Activated B cell treated with CpG ODN at 0.5 μM for 24 hours (primary cell): ENCODE results near the gene EEF1AKMT2. TPM values are rescaled to one million over a fixed set of nuclear protein-coding genes. Genes with fewer than 3 reads are reported as not detected.
A peak's percentile ranks its signal among the peaks of the same experiment; 100 is the strongest.

ENCODE experiments used
- ATAC-seq: fragments of 200-7000 bp; cut with Tn5 transposase; one replicate; pipeline ENCODE4 v1.10.0; 2021; ENCODE audit warnings: low read depth, mild to moderate bottlenecking, moderate library complexity
- CTCF ChIA-PET: fragments of 350-600 bp; sonication (Branson Sonifier 250); formaldehyde crosslinking; loops from one replicate; lab custom pipeline; 2021; ENCODE audit warnings: antibody characterized with exemption; lab: Charles Lee
- POLR2A ChIA-PET: fragments of 350-600 bp; sonication (Branson Sonifier 250); formaldehyde crosslinking; loops from one replicate; lab custom pipeline; 2021; ENCODE audit warnings: antibody characterized with exemption; lab: Charles Lee
- DNase-seq: peaks from one replicate; pipeline ENCODE4 v3.0.0; 2022
- H3K27ac Mint-ChIP-seq: one replicate; pipeline ENCODE4 v1.8.0; 2020; ENCODE audit warnings: mixed read lengths
- H3K27me3 Mint-ChIP-seq: one replicate; pipeline ENCODE4 v1.8.0; 2021; ENCODE audit warnings: mixed read lengths
- H3K36me3 Mint-ChIP-seq: one replicate; pipeline ENCODE4 v1.8.0; 2021; ENCODE audit warnings: low read depth, mixed read lengths
- H3K4me1 Mint-ChIP-seq: one replicate; pipeline ENCODE4 v1.8.0; 2021; ENCODE audit warnings: mixed read lengths
- H3K4me3 Mint-ChIP-seq: one replicate; pipeline ENCODE4 v1.8.0; 2020; ENCODE audit warnings: mild to moderate bottlenecking, mixed read lengths
- H3K9me3 Mint-ChIP-seq: one replicate; pipeline ENCODE4 v1.8.0; 2020; ENCODE audit warnings: mixed read lengths
- intact Hi-C: fragments of 100-400 bp; cut with micrococcal nuclease; formaldehyde crosslinking; loops from one replicate; pipeline ENCODE4 v1.15.1; 2024
- total RNA-seq: library from RNA; stranded (reverse); gene quantifications from 2 replicates; pipeline ENCODE4 v1.2.3, GENCODE V29; 2022
- TF ChIP-seq, protein P1 (sequence below): fragments of 200-600 bp; IDR thresholded peaks from one replicate; pipeline ENCODE4 v1.8.0; 2022; ENCODE audit warnings: antibody characterized with exemption, mild to moderate bottlenecking

EEF1AKMT2 gene
- total RNA-seq, 1 donor from 2014 or later: 16.5 TPM

DNA sequence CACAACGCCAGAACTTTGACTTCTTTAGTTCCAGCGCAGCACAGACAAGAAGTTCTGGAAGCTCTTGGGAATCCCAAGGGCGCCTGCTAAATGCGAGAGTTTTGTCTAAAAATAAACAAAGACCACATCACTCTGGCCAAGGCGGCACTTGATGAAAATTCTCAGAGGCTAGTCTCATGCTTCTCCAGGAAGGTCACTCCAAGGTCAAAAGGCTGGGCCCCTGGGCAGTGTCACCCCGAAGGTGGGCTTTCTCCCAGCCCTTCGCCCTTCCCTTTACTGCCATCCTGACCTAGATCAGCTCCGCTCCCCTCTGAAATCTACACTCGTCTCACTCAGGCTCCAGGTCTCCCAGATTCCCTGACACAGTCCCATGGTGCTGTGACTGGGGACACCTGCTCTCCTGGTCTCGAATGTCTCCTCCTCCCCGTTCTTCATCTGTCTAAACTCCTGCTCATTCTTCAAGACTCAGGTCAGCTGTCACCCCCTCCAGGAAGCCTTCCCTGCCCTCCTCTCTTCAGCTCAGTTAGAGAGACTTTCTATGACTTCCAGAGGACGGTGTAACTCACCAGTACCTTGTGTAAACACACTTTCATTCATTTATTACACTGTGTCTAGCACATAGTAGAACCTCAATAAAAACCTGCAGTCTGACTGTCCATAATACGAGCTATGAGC is 58.0 kb downstream of the EEF1AKMT2 start:
- TF ChIP-seq, protein P1, sequence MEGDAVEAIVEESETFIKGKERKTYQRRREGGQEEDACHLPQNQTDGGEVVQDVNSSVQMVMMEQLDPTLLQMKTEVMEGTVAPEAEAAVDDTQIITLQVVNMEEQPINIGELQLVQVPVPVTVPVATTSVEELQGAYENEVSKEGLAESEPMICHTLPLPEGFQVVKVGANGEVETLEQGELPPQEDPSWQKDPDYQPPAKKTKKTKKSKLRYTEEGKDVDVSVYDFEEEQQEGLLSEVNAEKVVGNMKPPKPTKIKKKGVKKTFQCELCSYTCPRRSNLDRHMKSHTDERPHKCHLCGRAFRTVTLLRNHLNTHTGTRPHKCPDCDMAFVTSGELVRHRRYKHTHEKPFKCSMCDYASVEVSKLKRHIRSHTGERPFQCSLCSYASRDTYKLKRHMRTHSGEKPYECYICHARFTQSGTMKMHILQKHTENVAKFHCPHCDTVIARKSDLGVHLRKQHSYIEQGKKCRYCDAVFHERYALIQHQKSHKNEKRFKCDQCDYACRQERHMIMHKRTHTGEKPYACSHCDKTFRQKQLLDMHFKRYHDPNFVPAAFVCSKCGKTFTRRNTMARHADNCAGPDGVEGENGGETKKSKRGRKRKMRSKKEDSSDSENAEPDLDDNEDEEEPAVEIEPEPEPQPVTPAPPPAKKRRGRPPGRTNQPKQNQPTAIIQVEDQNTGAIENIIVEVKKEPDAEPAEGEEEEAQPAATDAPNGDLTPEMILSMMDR: no peak
- ChIA-PET CTCF (interaction anchor here (0.6 to 3.3 kb wide), 11 partner anchors 11 to 204 kb away, joined by 3 to 17 read pairs (median 3); no protein-coding TSS in a partner anchor), POLR2A (interaction anchor here (0.6 to 8.9 kb wide), 18 partner anchors 7 to 198 kb away, joined by 3 to 135 read pairs (median 5); partner anchors contain the start of genes ABRAXAS2 and FAM53B)
- Mint-ChIP-seq H3K9me3 (no peaks in the 10 kb centered on the region), H3K36me3 (peaks cover 51% of the 10 kb centered on the region), H3K4me3 (peak overlapping the region; percentile 58), H3K27ac (peak overlapping the region; percentile 82), H3K27me3 (no peaks in the 10 kb centered on the region), H3K4me1 (peaks cover 100% of the 10 kb centered on the region)
- no peak for ATAC-seq
- intact Hi-C loops: loop anchor here (1.0 kb wide), 3 partner anchors 8 to 15 kb away; no protein-coding TSS in a partner anchor
- DNase-seq: no peak

DNA sequence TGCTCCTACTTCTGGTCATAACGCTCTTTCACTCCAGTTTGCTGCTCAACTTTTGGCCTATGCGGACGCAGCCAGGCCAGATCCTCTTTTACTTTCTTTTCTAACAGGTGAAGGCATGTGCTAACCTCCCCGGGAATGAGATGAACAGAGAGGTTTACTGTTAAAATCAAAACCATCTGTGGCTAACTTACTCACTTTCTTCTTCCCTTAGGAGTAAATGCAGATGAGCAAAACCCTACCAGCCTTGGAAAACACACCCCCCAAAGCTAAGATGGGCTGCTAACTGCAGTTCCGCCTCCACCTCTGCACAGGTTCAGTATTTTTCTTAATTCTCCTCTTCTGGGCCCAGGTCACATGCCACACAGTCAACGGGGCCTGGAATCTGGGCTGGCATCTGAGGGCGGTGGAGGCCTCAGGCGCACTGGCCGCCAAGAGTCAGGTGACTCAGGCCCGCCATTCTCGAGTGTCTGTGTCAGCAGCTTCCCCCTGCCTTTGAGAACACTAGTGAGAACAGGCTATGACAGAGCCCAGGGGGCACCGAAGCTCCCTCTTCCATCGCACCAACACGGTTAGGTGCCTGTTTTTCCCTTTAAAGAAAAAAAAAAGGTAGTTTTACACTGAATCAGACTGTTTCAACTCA is 58.6 kb downstream of the EEF1AKMT2 start:
- Mint-ChIP-seq H3K36me3 (peaks cover 55% of the 10 kb centered on the region), H3K27ac (peak overlapping the region; percentile 82), H3K4me3 (peak overlapping the region; percentile 58), H3K9me3 (no peaks in the 10 kb centered on the region), H3K27me3 (no peaks in the 10 kb centered on the region), H3K4me1 (peaks cover 100% of the 10 kb centered on the region)
- TF ChIP-seq, protein P1: no peak
- ChIA-PET POLR2A (interaction anchor here (0.9 to 8.9 kb wide), 13 partner anchors 8 to 198 kb away, joined by 3 to 135 read pairs (median 6); partner anchors contain the start of genes ABRAXAS2 and FAM53B), CTCF (interaction anchor here (0.6 to 3.3 kb wide), 8 partner anchors 10 to 203 kb away, joined by 3 to 17 read pairs (median 3); no protein-coding TSS in a partner anchor)
- ATAC-seq: peak; percentile 43
- intact Hi-C loops: loop anchor here (1.0 kb wide), 2 partner anchors 8 to 15 kb away; no protein-coding TSS in a partner anchor
- DNase-seq: no peak

DNA sequence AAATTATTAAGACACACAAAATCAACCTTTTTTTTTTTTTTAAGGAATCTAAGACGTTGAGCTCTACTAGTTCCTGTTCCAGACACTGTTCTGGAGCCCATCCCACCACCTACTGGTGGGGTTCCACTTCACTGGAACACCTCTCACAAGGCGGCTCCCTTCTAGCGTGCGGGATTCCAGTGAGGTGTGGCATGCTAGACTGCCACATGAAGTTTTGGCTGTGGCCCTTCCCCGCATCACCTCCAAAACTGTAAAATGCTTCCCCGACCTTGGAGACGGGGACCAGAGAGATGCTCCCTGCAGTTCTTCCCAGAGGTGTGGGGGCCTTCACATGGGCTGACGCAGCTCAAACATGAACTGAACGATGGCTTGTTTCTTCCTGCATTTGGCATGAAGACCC is 60.1 kb downstream of the EEF1AKMT2 start:
- Mint-ChIP-seq H3K4me3 (no peak overlapping the region), H3K9me3 (no peaks in the 10 kb centered on the region), H3K27me3 (no peaks in the 10 kb centered on the region), H3K36me3 (peaks cover 53% of the 10 kb centered on the region), H3K27ac (peak overlapping the region; percentile 82), H3K4me1 (peaks cover 99% of the 10 kb centered on the region)
- ATAC-seq (no peak), DNase-seq (no peak)
- ChIA-PET POLR2A (interaction anchor here (0.7 to 8.9 kb wide), 9 partner anchors 7 to 270 kb away, joined by 3 to 135 read pairs (median 6); partner anchors contain the start of genes ABRAXAS2 and LHPP), CTCF (interaction anchor here (0.9 to 1.7 kb wide), 2 partner anchors 74 to 197 kb away, joined by 3 read pairs; no protein-coding TSS in a partner anchor)
- intact Hi-C loops: no loop called here
- TF ChIP-seq, protein P1: no peak

DNA sequence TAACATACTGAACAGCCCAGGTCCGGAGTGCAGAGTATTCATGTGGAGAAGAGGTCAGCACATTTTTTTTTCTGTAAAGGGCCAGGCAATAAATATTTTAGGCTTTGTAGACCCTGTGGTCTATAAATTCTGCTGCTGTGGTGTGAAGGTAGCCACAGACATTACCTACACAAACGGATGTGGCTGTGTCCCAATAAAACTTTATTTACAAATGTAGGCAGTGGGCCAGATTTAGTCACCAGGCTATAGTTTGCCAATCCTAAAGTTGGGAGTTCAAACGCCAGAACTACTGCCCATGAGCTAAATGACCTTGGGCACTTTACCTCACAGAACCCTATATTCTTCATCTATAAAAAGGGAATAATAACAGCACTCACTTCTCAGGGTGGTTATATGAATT is 60.9 kb downstream of the EEF1AKMT2 start:
- TF ChIP-seq, protein P1: no peak
- H3K9me3 Mint-ChIP-seq: no peaks in the 10 kb centered on the region
- DNase-seq (no peak), ATAC-seq (no peak)
- H3K36me3 Mint-ChIP-seq: peaks cover 52% of the 10 kb centered on the region
- H3K4me1 Mint-ChIP-seq: peaks cover 99% of the 10 kb centered on the region
- peak overlapping the region; percentile 82 for H3K27ac Mint-ChIP-seq
- CTCF ChIA-PET: interaction anchor here (0.9 kb wide), 1 partner anchor 73 kb away, joined by 3 read pairs; no protein-coding TSS in a partner anchor
- POLR2A ChIA-PET: interaction anchor here (0.9 to 8.9 kb wide), 7 partner anchors 7 to 128 kb away, joined by 3 to 135 read pairs (median 18); partner anchors contain the start of gene ABRAXAS2
- intact Hi-C loops: no loop called here
- H3K4me3 Mint-ChIP-seq: no peak overlapping the region
- H3K27me3 Mint-ChIP-seq: no peaks in the 10 kb centered on the region
